Lung (tissue), 12 donors: ENCODE data around the gene PITPNB. TPM values are rescaled to one million over a fixed set of nuclear protein-coding genes. Genes with fewer than 3 reads are reported as not detected.

Experiments
- ATAC-seq: fragments of 200-7000 bp; cut with Tn5 transposase; one replicate; pipeline ENCODE4 v1.9.1; 2020; ENCODE audit warnings: moderate number of reproducible peaks; ENCODE audit not compliant: insufficient read depth, low FRiP score
- DNase-seq, 3 donors: peaks; one replicate each; pipeline ENCODE4 v3.0.0-alpha.2; 2013 to 2017
- H3K27ac ChIP-seq, 2 donors: one replicate each; pipeline ENCODE4 v1.5.1; 2013; ENCODE audit warnings: mild to moderate bottlenecking in 2 of 2, moderate library complexity in 2 of 2, control low read depth in 1 of 2, inconsistent platforms in 1 of 2, low read depth in 1 of 2, low read length in 1 of 2
- H3K27me3 ChIP-seq, 3 donors: one replicate each; pipeline ENCODE4 v1.5.1; 2013; ENCODE audit warnings: low read length in 2 of 3; ENCODE audit not compliant: control insufficient read depth in 3 of 3, insufficient read depth in 3 of 3
- H3K36me3 ChIP-seq, 4 donors: one replicate each; pipeline ENCODE4 v1.5.1; 2013; ENCODE audit warnings: low read length in 4 of 4, mild to moderate bottlenecking in 1 of 4, moderate library complexity in 1 of 4; ENCODE audit not compliant: control insufficient read depth in 4 of 4, insufficient read depth in 4 of 4
- H3K4me1 ChIP-seq, 5 donors: one replicate each; pipeline ENCODE4 v1.5.1; 2013; ENCODE audit warnings: low read length in 5 of 5, mild to moderate bottlenecking in 2 of 5, moderate library complexity in 1 of 5; ENCODE audit not compliant: control insufficient read depth in 5 of 5, insufficient read depth in 5 of 5
- H3K4me3 ChIP-seq: one replicate; pipeline ENCODE4 v1.5.1; 2013; ENCODE audit warnings: mild to moderate bottlenecking, control low read depth, moderate library complexity
- H3K9ac ChIP-seq, 2 donors: one replicate each; pipeline ENCODE4 v1.5.1; 2013; ENCODE audit warnings: low read length in 2 of 2, control low read depth in 1 of 2; ENCODE audit not compliant: insufficient read depth in 1 of 2
- H3K9me3 ChIP-seq, 4 donors: one replicate each; pipeline ENCODE4 v1.5.1; 2013; ENCODE audit warnings: low read length in 3 of 4, mild to moderate bottlenecking in 1 of 4, moderate library complexity in 1 of 4; ENCODE audit not compliant: control insufficient read depth in 4 of 4, insufficient read depth in 3 of 4
- WGBS, 2 donors: extraction: QIAGEN DNeasy Blood & Tissue Kit; methylation state at CpG; one replicate each; pipeline ENCODE4 v1.1.7; 2013; 5-methylcytosine and 5-hydroxymethylcytosine counted together
- polyA plus RNA-seq, 2 donors: library from polyadenylated mRNA; stranded (reverse); fragments of 200-250 nt; gene quantifications; one replicate each; pipeline ENCODE4 v1.2.1, GENCODE V29; 2013
- total RNA-seq, 2 donors: library from RNA; depleted of rRNA in 1 of 2; stranded (reverse); fragments of >200 nt in 1 of 2; gene quantifications; one replicate each; pipeline ENCODE4 v1.2.1, GENCODE V29; 2014 to 2021
- TF ChIP-seq, protein P1 (sequence below): IDR thresholded peaks from 2 replicates; pipeline ENCODE4 v1.5.1; 2012; ENCODE audit warnings: mild to moderate bottlenecking; ENCODE audit errors: control extremely low read depth, extremely low read depth
- donor health status: control.
- donor health status: control.
- donor health status: Bipolar disorder and iron deficiency.
- donor health status: healthy.
- donor health status: DM: yes; HTN: yes; CAD: no.

Gene PITPNB
- total and polyA plus RNA-seq, 4 donors: 19.2 to 73.5 (median 37.5) TPM

DNA sequence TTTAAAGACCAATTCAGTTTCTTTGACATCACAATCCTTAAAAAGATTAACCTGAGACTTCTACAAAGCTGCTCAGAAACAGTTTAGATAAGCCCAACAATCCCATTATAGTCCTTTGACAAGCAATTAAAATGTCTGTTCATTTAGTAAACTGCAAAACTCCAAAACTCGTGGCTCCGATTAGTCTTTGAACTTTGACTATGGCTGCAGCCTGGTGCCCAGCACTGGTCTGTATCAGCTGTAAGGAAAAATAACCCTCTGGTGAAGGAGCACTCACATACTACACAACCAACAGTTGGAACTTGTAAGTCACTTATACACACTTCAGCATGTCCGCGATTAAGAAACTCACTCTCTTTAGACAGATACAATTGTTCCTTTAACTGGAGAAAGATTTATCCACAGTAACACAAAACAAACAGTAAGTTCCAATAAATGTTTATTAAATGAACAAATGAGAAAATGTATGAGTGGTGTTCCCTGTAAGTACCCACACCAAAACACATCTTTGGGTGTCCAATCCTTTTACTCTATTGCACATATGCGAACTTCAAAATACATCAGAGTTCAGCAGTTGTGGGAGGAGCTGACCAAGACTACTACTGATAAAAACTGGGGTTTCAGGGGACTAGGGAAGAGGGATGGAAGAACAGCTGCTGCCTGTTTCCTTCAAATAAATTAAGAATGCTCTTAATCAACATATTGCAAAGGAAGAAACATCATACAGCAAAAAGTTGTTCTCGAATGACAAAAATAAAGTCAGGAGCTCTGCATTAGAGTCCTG is 36.4 kb downstream of the PITPNB start:
- no peak for ATAC-seq
- H3K27ac ChIP-seq: no peak overlapping the region
- DNase-seq: peak in 2 of 3 donors; percentile 74 to 82
- peaks cover 0 to 52% (median 23%) of the 10 kb centered on the region in 5 donors for H3K4me1 ChIP-seq
- no peaks in the 10 kb centered on the region for H3K27me3 ChIP-seq
- no peak overlapping the region for H3K9ac ChIP-seq
- peaks cover 0 to 13% (median 5%) of the 10 kb centered on the region in 4 donors for H3K36me3 ChIP-seq
- H3K4me3 ChIP-seq: no peak overlapping the region
- TF ChIP-seq, protein P1, sequence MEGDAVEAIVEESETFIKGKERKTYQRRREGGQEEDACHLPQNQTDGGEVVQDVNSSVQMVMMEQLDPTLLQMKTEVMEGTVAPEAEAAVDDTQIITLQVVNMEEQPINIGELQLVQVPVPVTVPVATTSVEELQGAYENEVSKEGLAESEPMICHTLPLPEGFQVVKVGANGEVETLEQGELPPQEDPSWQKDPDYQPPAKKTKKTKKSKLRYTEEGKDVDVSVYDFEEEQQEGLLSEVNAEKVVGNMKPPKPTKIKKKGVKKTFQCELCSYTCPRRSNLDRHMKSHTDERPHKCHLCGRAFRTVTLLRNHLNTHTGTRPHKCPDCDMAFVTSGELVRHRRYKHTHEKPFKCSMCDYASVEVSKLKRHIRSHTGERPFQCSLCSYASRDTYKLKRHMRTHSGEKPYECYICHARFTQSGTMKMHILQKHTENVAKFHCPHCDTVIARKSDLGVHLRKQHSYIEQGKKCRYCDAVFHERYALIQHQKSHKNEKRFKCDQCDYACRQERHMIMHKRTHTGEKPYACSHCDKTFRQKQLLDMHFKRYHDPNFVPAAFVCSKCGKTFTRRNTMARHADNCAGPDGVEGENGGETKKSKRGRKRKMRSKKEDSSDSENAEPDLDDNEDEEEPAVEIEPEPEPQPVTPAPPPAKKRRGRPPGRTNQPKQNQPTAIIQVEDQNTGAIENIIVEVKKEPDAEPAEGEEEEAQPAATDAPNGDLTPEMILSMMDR: no peak
- WGBS, 2 donors: 62 to 67% methylated on average over 6 of the region's 6 CpGs
- peaks cover 0 to 2% (median 0%) of the 10 kb centered on the region in 4 donors for H3K9me3 ChIP-seq

DNA sequence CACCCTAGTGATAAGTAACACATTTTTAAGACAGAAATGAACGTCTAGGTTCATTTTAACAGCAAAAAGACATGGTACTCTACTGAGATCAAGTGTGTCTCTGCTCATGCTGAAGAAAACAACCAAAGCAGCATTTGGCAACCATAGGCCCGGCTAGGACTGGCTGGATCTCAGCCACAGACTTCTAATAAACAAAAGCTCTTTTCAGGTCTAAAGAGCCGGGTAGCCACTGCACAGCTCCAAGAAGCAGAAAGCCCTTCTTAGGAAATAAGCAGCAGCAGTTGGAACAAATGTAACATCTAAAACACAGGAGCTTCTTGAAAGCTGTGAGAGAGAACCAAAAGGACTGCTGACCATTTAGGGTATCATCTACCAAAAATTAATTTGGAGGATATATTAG is 37.6 kb downstream of the PITPNB start:
- Histone ChIP-seq H3K27ac (no peak overlapping the region), H3K4me1 (peaks cover 0 to 54% (median 21%) of the 10 kb centered on the region in 5 donors), H3K4me3 (no peak overlapping the region), H3K36me3 (peaks cover 0 to 12% (median 6%) of the 10 kb centered on the region in 4 donors), H3K27me3 (no peaks in the 10 kb centered on the region), H3K9me3 (peaks cover 0 to 2% (median 0%) of the 10 kb centered on the region in 4 donors), H3K9ac (peak overlapping the region in 1 of 2 donors; percentile 46)
- DNase-seq (peak; percentile 54 to 86 (median 86)), ATAC-seq (no peak)
- TF ChIP-seq, protein P1: no peak
- 33 to 68% methylated on average over 3 of the region's 3 CpGs for WGBS, 2 donors

DNA sequence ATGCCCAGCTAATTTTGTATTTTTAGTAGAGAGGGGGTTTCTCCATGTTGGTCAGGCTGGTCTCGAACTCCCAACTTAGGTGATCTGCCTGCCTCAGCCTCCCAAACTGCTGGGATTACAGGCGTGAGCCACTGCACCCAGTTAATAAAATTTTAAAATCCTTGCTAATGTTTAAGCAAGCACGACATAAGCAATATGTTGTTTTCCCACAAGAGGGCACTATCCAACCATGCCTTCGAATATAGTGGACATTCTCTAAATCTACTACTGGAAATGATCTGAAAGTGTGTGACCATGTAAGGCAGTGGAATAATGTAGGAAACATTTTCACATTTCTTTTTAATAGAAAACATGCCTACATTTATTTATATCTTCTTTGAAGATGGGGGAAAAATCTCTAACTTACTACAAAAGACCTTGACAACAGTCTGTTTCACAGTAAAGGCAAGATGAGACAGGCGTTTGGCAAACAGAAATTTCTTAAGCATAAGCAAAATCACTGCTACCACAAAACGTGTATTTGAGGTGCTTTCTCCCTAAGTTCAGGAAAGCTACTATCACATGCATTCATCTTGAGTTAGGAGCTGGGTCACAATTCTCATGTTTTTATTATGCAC is 38.2 kb downstream of the PITPNB start:
- peaks cover 0 to 2% (median 0%) of the 10 kb centered on the region in 4 donors for H3K9me3 ChIP-seq
- peaks cover 0 to 49% (median 24%) of the 10 kb centered on the region in 5 donors for H3K4me1 ChIP-seq
- no peak overlapping the region for H3K27ac ChIP-seq
- H3K36me3 ChIP-seq: peaks cover 0 to 14% (median 6%) of the 10 kb centered on the region in 4 donors
- DNase-seq (peak; percentile 53 to 92 (median 92)), ATAC-seq (peak; percentile 82)
- no peaks in the 10 kb centered on the region for H3K27me3 ChIP-seq
- TF ChIP-seq, protein P1: peak; percentile 74
- WGBS, 2 donors: 29 to 41% methylated on average over 6 of the region's 6 CpGs
- no peak overlapping the region for H3K4me3 ChIP-seq
- peak overlapping the region in 1 of 2 donors; percentile 46 for H3K9ac ChIP-seq
